Nucleus accumbens (tissue), 56 donors: Measurements from ENCODE around the gene GBA2.

Source experiments
- DNase-seq, 56 donors: peaks; one replicate each; lab custom pipeline; 2025; lab: John Stamatoyannopoulos, UW

Gene GBA2

DNA sequence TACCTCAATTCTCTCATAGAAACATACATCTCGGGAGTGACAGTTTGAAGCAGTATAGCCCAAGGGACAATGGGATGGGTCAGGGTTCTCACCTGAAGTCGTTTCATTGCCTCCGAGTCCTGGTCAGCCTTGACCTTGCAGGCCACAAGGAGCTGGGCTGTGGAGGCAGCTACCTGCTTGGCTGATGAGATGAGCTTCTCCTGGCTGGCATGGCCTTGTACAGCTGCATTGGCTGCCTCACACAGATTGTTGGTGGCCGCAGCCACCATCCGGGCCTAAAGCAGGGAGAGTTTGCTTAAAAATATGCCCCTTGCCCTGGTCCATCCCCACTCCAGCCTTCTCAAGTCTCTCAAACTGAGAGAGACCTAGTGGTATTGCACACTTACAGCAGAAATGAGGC is 50.8 kb downstream of the GBA2 start:
- DNase-seq = no peak

DNA sequence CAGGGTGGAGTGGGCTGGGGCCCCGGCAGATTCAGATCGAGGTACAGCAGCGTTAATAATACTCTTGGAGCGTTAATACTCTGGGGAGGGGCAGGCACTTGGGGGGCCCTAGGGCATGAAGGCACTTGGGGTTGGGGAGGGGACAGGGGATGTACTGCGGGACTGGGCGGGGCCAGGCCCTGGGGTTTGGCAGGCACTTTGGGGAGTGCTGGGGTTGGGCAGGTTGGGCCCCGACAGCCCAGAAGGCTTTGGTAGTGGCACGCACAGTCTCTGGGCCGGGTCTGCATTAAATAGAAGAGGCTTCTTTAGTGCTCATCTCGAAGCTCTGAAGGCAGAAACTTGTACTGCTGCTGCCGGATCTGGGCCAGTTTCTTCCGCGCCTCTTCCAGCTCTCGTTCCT is 51.5 kb downstream of the GBA2 start:
- no peak for DNase-seq

DNA sequence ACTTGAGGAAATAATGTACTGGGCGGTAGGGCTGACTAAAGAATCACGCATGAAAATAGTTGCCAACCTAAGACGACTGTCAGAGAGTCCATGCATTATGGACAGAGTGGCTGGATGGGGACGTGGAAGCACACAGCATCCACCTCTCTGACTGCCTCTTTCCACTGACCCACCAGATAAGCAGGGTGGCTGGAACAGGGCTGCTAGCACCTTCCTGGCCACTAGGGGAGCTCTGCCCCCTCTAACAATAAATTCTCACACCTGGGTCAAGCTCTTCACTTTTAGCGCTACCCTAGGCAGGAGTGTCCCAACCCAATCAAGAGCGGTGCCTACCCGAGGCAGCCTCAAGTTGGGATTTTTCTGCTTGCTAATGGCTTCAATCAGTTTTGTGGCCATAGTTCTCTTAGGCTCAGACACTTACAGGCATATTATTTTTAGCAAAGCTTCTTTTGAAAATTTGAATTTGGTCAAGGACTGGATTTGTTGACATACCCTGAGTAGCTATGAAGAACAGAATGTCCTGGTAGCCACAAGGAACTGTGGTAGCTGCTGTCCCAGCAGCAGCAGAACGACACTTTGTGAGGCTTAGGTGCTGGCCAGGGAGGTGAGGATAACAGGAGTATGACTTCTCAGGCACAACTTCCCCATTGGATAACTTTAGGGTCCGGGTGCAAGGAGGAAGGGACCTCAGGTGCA is 52.4 kb downstream of the GBA2 start:
- peak in 14 of 56 donors; percentile 5 to 55 (median 13) for DNase-seq

DNA sequence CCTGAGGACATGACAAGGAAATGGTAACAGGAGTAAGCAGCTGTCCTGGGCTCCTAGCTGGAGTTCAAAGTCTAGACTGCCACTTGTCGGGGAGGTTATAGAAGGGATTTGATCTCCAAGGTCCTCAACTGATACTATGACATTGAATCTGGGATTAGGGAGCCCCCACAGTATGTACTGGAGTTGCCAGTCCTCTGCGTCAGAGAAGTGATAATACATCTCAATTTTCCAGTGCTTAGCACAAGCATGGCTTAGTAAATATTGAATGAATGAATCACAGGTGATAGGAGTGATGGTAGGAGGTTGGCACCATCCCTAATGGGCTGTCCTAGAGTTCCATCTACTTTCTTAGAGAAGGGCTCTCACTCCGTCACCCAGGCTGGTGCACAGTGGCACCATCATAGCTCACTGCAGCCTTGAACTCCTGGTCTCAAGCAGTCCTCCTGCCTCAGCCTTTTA is 53.1 kb downstream of the GBA2 start:
- no peak for DNase-seq

DNA sequence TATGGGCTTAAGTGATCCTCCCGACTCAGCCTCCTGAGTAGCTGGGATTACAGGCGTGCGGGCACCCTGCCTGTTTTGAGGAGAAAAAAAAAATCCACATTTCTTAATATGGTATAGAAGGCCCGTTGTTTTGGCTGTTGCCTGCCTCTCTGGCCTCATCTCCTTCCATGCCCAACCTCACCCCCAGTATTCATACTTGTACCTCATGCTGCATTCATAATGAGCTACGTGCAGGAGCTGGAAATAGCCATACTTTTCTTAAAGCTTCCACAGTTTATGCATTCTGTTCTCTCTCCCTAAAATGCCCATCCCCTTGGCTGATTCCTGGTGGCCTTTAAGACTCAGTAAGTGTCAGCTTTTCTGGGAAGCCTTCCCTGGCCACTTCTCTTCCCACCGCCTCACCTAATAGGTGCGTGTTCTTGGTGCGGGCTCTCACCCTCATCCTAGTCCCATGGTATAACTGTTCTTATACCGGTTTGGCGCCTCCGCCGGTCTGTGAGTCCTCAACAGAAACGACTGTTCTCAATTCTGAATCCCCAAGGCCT is 57.2 kb downstream of the GBA2 start:
- DNase-seq = no peak

DNA sequence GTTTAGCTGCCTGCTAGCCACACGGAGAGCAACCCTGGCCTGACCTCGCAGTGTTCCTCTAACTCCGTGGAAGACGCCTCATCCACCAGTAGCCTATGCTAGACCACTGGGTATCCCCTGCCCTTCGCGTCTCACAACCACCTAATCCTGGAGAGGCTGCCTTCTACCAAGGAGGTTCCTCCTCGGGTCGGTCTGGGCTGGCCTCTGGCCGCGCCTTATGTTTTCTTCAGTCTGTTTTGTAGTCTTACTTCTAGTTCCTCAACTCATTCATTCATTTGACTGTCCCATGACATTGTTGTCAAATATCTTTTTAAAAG is 57.7 kb downstream of the GBA2 start:
- peak in 1 of 56 donors; percentile 41 for DNase-seq

DNA sequence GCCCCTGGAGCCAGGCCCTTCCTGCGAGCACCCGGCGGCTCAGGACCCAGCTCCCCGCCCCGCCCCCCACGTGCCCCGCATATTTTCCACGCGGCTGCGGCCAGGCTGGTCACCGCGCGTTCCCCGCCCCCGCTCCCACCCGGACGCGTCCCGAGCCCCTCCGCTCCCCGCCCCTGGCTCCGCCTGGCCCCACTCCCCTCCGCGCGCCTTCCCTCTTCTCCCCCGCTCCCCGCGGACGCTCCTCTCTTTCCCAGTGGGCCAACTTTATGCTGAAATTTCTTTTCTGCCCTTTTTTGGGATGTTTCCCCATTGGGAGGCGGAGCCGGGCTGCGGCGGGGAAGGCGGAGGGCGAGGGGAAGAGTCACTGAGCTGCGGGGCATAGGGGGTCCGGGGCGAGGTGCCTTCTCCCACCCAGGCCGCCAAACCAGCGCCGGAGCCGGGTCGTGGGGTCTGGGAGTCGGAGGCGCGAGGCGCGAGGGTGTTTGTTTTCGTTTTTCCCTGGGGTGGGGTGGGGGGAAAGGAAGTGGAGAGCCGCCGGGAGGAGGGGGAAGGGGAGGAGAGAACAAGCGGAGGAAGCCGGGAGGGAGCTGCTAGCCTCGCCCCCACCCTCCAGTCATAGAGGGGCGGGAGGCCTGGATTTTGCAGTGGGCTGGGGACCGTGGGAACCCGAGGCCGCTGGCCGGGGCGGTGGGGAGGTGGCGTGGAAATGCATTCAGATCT is 58.3 kb downstream of the GBA2 start:
- peak in 39 of 56 donors; percentile 11 to 69 (median 34) for DNase-seq

DNA sequence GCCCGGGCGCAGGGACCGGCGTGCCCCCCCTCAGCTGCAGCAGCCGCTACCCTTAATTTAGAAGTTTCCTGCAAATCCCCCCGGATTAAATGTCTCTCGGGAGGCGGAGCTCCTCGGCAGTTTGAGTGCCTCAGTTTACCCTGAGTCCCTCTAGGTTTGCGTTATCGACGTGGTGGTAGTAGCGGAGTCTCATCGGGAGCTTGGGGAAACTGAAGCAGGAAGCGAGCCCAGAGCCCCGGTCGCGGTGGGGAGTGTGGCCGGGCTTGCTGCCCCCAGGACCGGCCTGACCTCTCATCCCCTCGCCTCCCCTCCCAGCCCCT is 58.8 kb downstream of the GBA2 start:
- no peak for DNase-seq

DNA sequence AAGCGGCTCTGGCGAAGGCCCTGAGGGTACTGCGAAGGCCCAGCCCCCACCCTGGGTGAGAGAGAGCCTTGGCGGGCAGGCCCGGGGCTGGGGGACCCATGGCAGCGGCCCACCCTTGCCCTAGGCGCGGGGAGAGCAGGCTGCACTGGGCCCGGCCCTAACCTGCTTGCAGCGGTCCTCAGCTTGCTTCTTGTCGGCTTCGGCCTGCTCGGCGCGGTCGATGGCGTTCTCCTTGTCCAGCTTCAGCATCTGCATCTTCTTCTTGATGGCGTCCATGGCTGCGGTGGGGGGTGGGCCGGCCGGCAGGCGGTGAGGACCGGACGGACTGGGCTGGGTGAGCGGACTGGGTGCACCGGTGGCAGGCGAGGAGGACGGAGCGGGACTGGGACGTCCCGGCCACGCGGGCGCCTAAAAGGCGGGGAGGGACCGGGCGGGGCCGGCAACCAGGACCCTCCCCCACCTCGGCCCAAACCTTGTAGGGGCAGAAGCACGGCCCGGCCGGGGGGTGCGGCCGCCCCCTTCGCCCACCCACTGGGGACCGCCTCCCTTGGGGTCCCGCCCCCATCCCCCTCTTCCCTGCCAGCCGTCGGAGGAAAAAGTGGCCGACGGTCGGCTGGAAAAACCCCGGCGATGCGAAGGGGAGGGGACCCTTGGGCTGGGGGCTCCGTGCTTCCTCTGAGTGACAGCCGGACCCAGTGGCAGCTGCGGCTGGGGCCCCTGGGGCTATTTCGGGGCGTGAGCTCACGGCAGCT is 59.3 kb downstream of the GBA2 start, which contains the start of gene TPM2:
Gene TPM2, minus strand, starts transcription at position 384 of the 752 bp plus-strand sequence. Its CDS starts 108 bp downstream, at position 276.
- DNase-seq = no peak

DNA sequence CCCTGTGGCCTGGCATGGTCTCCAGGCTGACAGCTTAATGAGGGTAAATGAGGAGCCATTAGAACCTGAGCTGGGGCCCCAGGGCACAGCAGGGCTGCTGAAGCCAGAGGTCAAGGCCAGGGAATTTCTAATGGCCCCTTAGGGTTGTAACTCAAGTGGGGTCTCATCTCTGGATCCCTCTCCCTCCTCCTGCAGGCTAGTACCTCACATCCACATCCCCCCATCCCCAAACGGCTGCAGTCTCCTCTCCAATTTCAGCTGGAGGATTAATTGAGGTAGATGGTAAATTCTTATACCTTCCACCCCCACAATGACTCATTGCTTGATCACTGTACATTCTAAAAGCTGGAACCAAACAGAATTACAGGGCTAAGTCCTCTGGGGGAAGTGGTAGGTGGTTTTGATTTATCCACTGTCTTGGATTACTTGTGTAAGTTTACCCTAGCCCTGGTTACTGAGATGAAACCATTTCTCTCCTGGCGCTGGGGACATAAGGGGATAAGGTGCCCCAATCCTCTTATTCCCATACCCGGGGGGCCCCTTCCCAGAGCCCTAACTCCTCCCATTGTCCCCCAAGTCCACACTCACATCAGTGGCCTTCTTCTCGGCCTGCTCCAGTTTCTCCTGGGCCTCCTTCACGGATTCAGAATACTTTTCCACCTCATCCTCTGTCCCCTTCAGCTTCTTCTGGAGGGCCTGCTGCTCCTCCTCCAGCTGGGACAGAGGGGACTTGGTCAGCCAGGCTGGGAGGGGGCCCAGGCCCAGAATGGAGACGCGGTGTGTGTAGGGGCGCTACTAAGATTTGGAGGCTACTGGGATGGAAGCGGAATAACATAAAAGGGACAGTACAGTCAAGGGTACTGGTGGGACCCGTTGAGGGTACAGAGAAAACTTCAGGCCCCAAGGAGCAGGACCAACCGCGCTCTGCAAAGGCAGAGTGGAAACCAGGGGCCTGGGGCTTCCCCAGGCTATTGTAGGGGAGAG is 60.2 kb downstream of the GBA2 start:
- DNase-seq = peak in 1 of 56 donors; percentile 7

DNA sequence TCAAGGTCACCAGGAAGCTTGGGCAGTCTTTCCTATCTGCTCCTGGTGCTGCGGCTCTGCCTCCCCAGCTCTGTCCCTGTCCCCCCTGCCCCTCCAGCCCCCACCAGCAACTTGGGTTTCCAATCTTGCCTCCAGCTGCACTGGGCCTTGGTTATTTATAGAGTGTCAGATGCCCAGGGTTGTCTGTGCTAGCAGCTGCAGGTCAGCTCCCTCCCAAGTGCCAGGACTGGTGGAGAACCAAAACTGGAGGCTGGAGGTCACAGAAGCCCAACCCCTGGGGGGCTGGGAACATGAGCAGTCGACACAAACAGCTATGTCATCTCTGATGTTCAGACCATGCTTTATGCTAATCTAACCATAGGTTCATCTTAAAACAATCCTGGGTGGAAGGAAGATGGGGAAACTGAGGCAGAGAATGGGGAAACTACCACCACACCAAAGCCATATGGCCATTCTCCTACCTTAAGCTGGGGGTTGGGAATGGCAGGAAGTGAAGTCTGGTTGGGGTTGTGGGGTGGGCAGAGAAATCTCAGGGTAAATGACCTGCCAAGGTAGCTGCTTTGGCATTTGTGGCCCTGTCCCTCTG is 61.0 kb downstream of the GBA2 start:
- DNase-seq = no peak

DNA sequence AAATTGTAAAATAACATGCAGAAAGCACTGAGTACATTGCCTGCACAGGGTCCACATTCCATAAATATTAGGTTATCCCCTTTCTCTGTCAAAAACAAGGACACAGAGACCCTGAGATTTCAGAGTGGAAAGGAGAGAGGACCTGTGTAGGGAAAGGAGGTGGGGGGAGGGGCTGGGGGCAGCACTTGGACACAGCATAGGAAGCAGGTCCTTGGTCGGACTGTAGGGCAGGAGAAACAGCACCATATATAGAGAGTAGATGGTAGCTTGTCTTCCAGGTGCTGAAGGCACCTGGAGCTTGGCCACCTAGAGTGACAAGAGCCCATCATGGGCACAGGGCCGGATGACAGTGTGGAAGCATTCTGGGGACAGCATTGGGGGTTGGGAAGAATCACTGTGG is 61.7 kb downstream of the GBA2 start:
- no peak for DNase-seq
